Right atrium auricular region (tissue), 2 donors: Measurements from ENCODE around the gene IFNGR1. TPM values are rescaled to one million over a fixed set of nuclear protein-coding genes. Genes with fewer than 3 reads are reported as not detected.

Experiments
- DNase-seq: peaks from one replicate; pipeline ENCODE4 v3.0.0-alpha.2; 2019; ENCODE audit warnings: low spot score
- H3K27ac ChIP-seq, 2 donors: fragments of 200-600 bp; sonication (generic); 1 replicate in 1 of 2; 2 replicates in 1 of 2; pipeline ENCODE4 v1.5.1; 2016 to 2019
- H3K27me3 ChIP-seq, 2 donors: fragments of 200-600 bp; sonication (generic); one replicate each; pipeline versions ENCODE4 v1.5.1 to v1.6.0; 2017 to 2019
- H3K36me3 ChIP-seq: fragments of 200-600 bp; sonication (generic); one replicate; pipeline ENCODE4 v1.5.1; 2016
- H3K4me1 ChIP-seq, 2 donors: fragments of 200-600 bp; sonication (generic); one replicate each; pipeline versions ENCODE4 v1.5.1 to v1.6.0; 2017 to 2019
- H3K4me3 ChIP-seq, 2 donors: fragments of 200-600 bp; sonication (generic); 1 replicate in 1 of 2; 2 replicates in 1 of 2; pipeline ENCODE4 v1.5.1; 2017 to 2019; ENCODE audit warnings: mild to moderate bottlenecking in 1 of 2, moderate library complexity in 1 of 2
- H3K9me3 ChIP-seq, 2 donors: fragments of 200-600 bp; sonication (generic); one replicate each; pipeline ENCODE4 v1.5.1; 2019
- CTCF ChIP-seq, 2 donors: fragments of 200-600 bp; sonication (generic); IDR thresholded peaks; one replicate each; pipeline ENCODE4 v1.5.1; 2019; ENCODE audit warnings: antibody characterized with exemption in 2 of 2
- total RNA-seq, 2 donors: library from RNA; depleted of rRNA; stranded (reverse); fragments of >200 nt; gene quantifications; one replicate each; pipeline ENCODE4 v1.1.0, GENCODE V29; 2016

The IFNGR1 gene
- total RNA-seq, 2 donors from 2014 or later: 111 to 143 TPM

- H3K27me3 ChIP-seq: no peaks in the 10 kb centered on the region
- DNase-seq: no peak
- TF ChIP-seq CTCF (IDR thresholded peaks at IDR 0.05): no peak
- no peak overlapping the region for H3K4me3 ChIP-seq
- no peak overlapping the region for H3K27ac ChIP-seq
- no peaks in the 10 kb centered on the region for H3K4me1 ChIP-seq
- no peaks in the 10 kb centered on the region for H3K9me3 ChIP-seq
- H3K36me3 ChIP-seq: no peaks in the 10 kb centered on the region
Measured at GRCh38 chr6:137167702-137168377, 51.3 kb downstream of the IFNGR1 start.

GRCh38 chr6:137166247-137167098 lies 52.7 kb downstream of the IFNGR1 start:
- H3K27me3 ChIP-seq: no peaks in the 10 kb centered on the region
- no peaks in the 10 kb centered on the region for H3K9me3 ChIP-seq
- TF ChIP-seq CTCF (IDR thresholded peaks at IDR 0.05): no peak
- peaks cover 0 to 8% of the 10 kb centered on the region in 2 donors for H3K4me1 ChIP-seq
- H3K4me3 ChIP-seq: no peak overlapping the region
- H3K36me3 ChIP-seq: no peaks in the 10 kb centered on the region
- no peak overlapping the region for H3K27ac ChIP-seq
- DNase-seq: no peak

GRCh38 chr6:137165375-137166246 lies 53.6 kb downstream of the IFNGR1 start:
- peaks cover 0 to 10% of the 10 kb centered on the region in 2 donors for H3K4me1 ChIP-seq
- no peak for DNase-seq
- no peaks in the 10 kb centered on the region for H3K36me3 ChIP-seq
- peak in 1 of 2 donors; percentile 38 for TF ChIP-seq CTCF (IDR thresholded peaks at IDR 0.05)
- H3K9me3 ChIP-seq: no peaks in the 10 kb centered on the region
- no peak overlapping the region for H3K4me3 ChIP-seq
- no peaks in the 10 kb centered on the region for H3K27me3 ChIP-seq
- H3K27ac ChIP-seq: no peak overlapping the region

GRCh38 chr6:137163732-137164318 lies 55.4 kb downstream of the IFNGR1 start:
- TF ChIP-seq CTCF (IDR thresholded peaks at IDR 0.05): no peak
- Histone ChIP-seq H3K27me3 (no peaks in the 10 kb centered on the region), H3K9me3 (no peaks in the 10 kb centered on the region), H3K36me3 (no peaks in the 10 kb centered on the region), H3K27ac (peak overlapping the region in 1 of 2 donors; percentile 34), H3K4me3 (no peak overlapping the region), H3K4me1 (peaks cover 0 to 10% of the 10 kb centered on the region in 2 donors)
- DNase-seq: no peak

- H3K4me3 ChIP-seq: no peak overlapping the region
- no peak for DNase-seq
- no peaks in the 10 kb centered on the region for H3K9me3 ChIP-seq
- H3K27me3 ChIP-seq: no peaks in the 10 kb centered on the region
- peaks cover 0 to 16% of the 10 kb centered on the region in 2 donors for H3K4me1 ChIP-seq
- H3K27ac ChIP-seq: peak overlapping the region in 1 of 2 donors; percentile 34
- TF ChIP-seq CTCF (IDR thresholded peaks at IDR 0.05): no peak
- no peaks in the 10 kb centered on the region for H3K36me3 ChIP-seq
Measured at GRCh38 chr6:137162692-137163306, 56.4 kb downstream of the IFNGR1 start.
